K562 (cell line): ENCODE results near the gene MICOS13. TPM values are rescaled to one million over a fixed set of nuclear protein-coding genes. Genes with fewer than 3 reads are reported as not detected.

Experiments used
- ATAC-seq: fragments of 200-7000 bp; cut with Tn5 transposase; 3 replicates; pipeline ENCODE4 v1.9.1; 2020; ENCODE audit warnings: moderate library complexity
- BruUV-seq: library from RNA; stranded (reverse); fragments of 400-500 nt; replicated peaks from 2 replicates; lab custom pipeline; 2021; lab: Mats Ljungman, UMichigan
- CTCF ChIA-PET: fragments of 300-600 bp; formaldehyde crosslinking; extraction: SDS; loops from one replicate; lab custom pipeline; 2021; ENCODE audit warnings: low intra/inter-chr PET ratio; lab: Yijun Ruan, JAX
- POLR2A ChIA-PET: fragments of 300-600, 350-650 bp; sonication (Branson Sonifier 250); formaldehyde crosslinking; extraction: SDS; loops from one replicate; lab custom pipeline; 2021; ENCODE audit warnings: antibody characterized with exemption, inconsistent platforms; lab: Yijun Ruan, JAX
- DNase-seq, 4 experiments: peaks; one replicate each; pipeline versions ENCODE4 v3.0.0 to v3.0.0-alpha.2; 2011 to 2018; ENCODE audit warnings: low spot score in 3 of 4, mixed read lengths in 3 of 4; ENCODE audit errors: extremely low read depth in 1 of 4
- FAIRE-seq: peaks from 2 replicates; lab custom pipeline; 2011; peaks lifted over from hg19 to GRCh38; lab: Jason Lieb, UNC
- H2AFZ ChIP-seq: 2 replicates; pipeline ENCODE4 v1.6.0; 2011; ENCODE audit warnings: low read depth, low read length, control low read depth, inconsistent platforms
- H3K27ac ChIP-seq: fragments of 200-600 bp; 3 replicates; pipeline ENCODE4 v1.8.0; 2011; ENCODE audit warnings: low read depth, mild to moderate bottlenecking, control low read depth, inconsistent platforms, low read length, moderate library complexity, mixed read lengths; ENCODE audit errors: extremely low read depth
- H3K27me3 ChIP-seq, 2 experiments: fragments of 300-600 bp in 1 of 2; 2 replicates in 1 of 2; 3 replicates in 1 of 2; pipeline versions ENCODE4 v1.6.0 to v1.8.0; 2011; ENCODE audit warnings: inconsistent platforms in 2 of 2, low read length in 2 of 2, mild to moderate bottlenecking in 1 of 2, mixed read lengths in 1 of 2, moderate library complexity in 1 of 2; ENCODE audit not compliant: control insufficient read depth in 2 of 2, insufficient read depth in 2 of 2
- H3K36me3 ChIP-seq: fragments of 300-600 bp; 3 replicates; pipeline ENCODE4 v1.8.0; 2011; ENCODE audit warnings: mild to moderate bottlenecking, low read length, inconsistent platforms; ENCODE audit not compliant: control insufficient read depth, insufficient read depth
- H3K4me1 ChIP-seq, 2 experiments: fragments of 200-600 bp in 1 of 2; replicated peaks in 1 of 2; 2 replicates in 1 of 2; 3 replicates in 1 of 2; pipeline versions ENCODE4 v1.5.1 to v1.8.0; 2011; ENCODE audit warnings: inconsistent platforms in 2 of 2, low read length in 2 of 2, mild to moderate bottlenecking in 1 of 2, mixed read lengths in 1 of 2, moderate library complexity in 1 of 2; ENCODE audit not compliant: control insufficient read depth in 2 of 2, insufficient read depth in 2 of 2
- H3K4me2 ChIP-seq: 2 replicates; pipeline ENCODE4 v1.6.1; 2011; ENCODE audit warnings: low read length, control low read depth, inconsistent platforms, mixed read lengths; ENCODE audit not compliant: insufficient read depth
- H3K4me3 ChIP-seq: fragments of 200-600 bp; sonication (generic), shearing (Covaris generic); 2 replicates; pipeline ENCODE4 v1.5.1; 2016; ENCODE audit warnings: control low read depth, inconsistent platforms
- H3K79me2 ChIP-seq: fragments of 200-600 bp; 3 replicates; pipeline ENCODE4 v1.8.0; 2011; ENCODE audit warnings: low read length, inconsistent platforms; ENCODE audit not compliant: control insufficient read depth, insufficient read depth
- H3K9ac ChIP-seq, 2 experiments: 2 replicates each; pipeline versions ENCODE4 v1.6.0 to v1.6.1; 2011; ENCODE audit warnings: low read depth in 2 of 2, low read length in 2 of 2, control low read depth in 1 of 2, inconsistent platforms in 1 of 2, mild to moderate bottlenecking in 1 of 2, mixed read lengths in 1 of 2; ENCODE audit not compliant: insufficient read depth in 1 of 2
- H3K9me1 ChIP-seq: one replicate; pipeline ENCODE4 v1.6.0; 2011; ENCODE audit warnings: inconsistent platforms, mild to moderate bottlenecking, low read length, moderate library complexity; ENCODE audit not compliant: control insufficient read depth, insufficient read depth
- H3K9me3 ChIP-seq: replicated peaks from 2 replicates; pipeline ENCODE4 v1.5.1; 2011; ENCODE audit warnings: low read depth, low read length, inconsistent platforms; ENCODE audit not compliant: control insufficient read depth, insufficient read depth
- H4K20me1 ChIP-seq: replicated peaks from 2 replicates; pipeline ENCODE4 v1.6.1; 2011; ENCODE audit warnings: low read length, inconsistent platforms, mixed read lengths; ENCODE audit not compliant: control insufficient read depth, insufficient read depth
- KLF13 ChIP-seq: fragments of 450-650 bp; IDR thresholded peaks from 2 replicates; pipeline ENCODE4 v1.6.1; 2016; ENCODE audit warnings: missing genetic modification characterization, low read depth, mild to moderate bottlenecking, missing compliant biosample characterization, moderate library complexity, borderline replicate concordance
- NCOA6 ChIP-seq: fragments of 450-650 bp; IDR thresholded peaks from 2 replicates; pipeline ENCODE4 v1.6.1; 2017; ENCODE audit warnings: mild to moderate bottlenecking
- RCOR1 ChIP-seq, 2 experiments: IDR thresholded peaks; 2 replicates each; pipeline ENCODE4 v1.6.1; 2012; ENCODE audit warnings: low read depth in 2 of 2, low read length in 2 of 2, borderline replicate concordance in 1 of 2, improper control_type of control experiment in 1 of 2
- ZNF609 ChIP-seq: sonication (generic); formaldehyde crosslinking; IDR thresholded peaks from 2 replicates; pipeline ENCODE4 v1.8.1; 2023; ENCODE audit warnings: missing genetic modification reagents, mild to moderate bottlenecking, borderline replicate concordance
- WGBS: fragments of 100-300 bp; shearing (Covaris generic); methylation state at CpG from one replicate; pipeline ENCODE4 v1.1.6; 2016; ENCODE audit warnings: low coverage, mixed read lengths; ENCODE audit not compliant: insufficient coverage; ENCODE audit errors: missing lambda C conversion rate; 5-methylcytosine and 5-hydroxymethylcytosine counted together
- in situ Hi-C: fragments of 300-500 bp; cut with MboI; formaldehyde crosslinking; loops from 4 replicates; pipeline ENCODE4 v1.15.0; 2018; ENCODE audit warnings: inconsistent platforms, mixed read lengths
- intact Hi-C: fragments of 100-400 bp; cut with micrococcal nuclease; formaldehyde crosslinking; loops from 2 replicates; pipeline ENCODE4 v1.14.2; 2022
- polyA plus RNA-seq, 8 experiments: library from polyadenylated mRNA; depleted of rRNA in 4 of 8; stranded (reverse) in 5 of 8; unstranded in 3 of 8; fragments of >200 nt; fragmentation: Nextera tagmentation in 2 of 8; fragmentation: Illumina TruSeq in 1 of 8; extraction: Ambion mirVana in 2 of 8; extraction: Trizol in 1 of 8; gene quantifications; 2 replicates each; pipeline versions ENCODE4 v1.2.1 to v1.2.3, GENCODE V29; 2011 to 2014; ENCODE audit warnings: inconsistent platforms in 1 of 8, missing spikeins in 1 of 8
- total RNA-seq, 7 experiments: library from RNA; depleted of rRNA in 6 of 7; stranded (reverse); fragments of >200 nt in 6 of 7; fragmentation: Illumina TruSeq in 2 of 7; extraction: Trizol in 2 of 7; gene quantifications; 2 replicates each; pipeline versions ENCODE4 v1.2.1 to v1.2.3, GENCODE V29; 2011 to 2021; ENCODE audit warnings: low replicate concordance in 1 of 7

Gene MICOS13
- total and polyA plus RNA-seq, 9 of the 15 experiments (the other 6 are each of a cell fraction or from before 2014, with no cell fraction given): 15.5 to 220 (median 49.4) TPM

- no TSS peak for BruUV-seq
- 100% methylated on average over 5 of the region's 5 CpGs for WGBS
- Histone ChIP-seq H3K9me1 (no peaks in the 10 kb centered on the region), H3K36me3 (peaks cover 94% of the 10 kb centered on the region), H3K4me3 (no peak overlapping the region), H3K9ac (no peak overlapping the region), H4K20me1 (peaks cover 2% of the 10 kb centered on the region; the same call in 1 of the 2 replicates), H3K27ac (no peak overlapping the region), H3K27me3 (no peaks in the 10 kb centered on the region), H3K4me2 (no peak overlapping the region), H2AFZ (no peak overlapping the region), H3K79me2 (no peaks in the 10 kb centered on the region), H3K9me3 (no peaks in the 10 kb centered on the region), H3K4me1 (no peaks in the 10 kb centered on the region)
- CTCF ChIA-PET: no interaction called here
- TF ChIP-seq RCOR1 (IDR thresholded peaks at IDR 0.05; ENCODE audit: borderline replicate concordance in 1 of 2, low read depth in 2 of 2, low read length in 2 of 2) (no peak), ZNF609 (CRISPR knock-in tag) (no peak), KLF13 (tag) (no peak), NCOA6 (no peak)
- in situ Hi-C loops: no loop called here
- no peak for ATAC-seq
- no peak for FAIRE-seq
- POLR2A ChIA-PET: interaction anchor here (1.0 to 1.5 kb wide), 6 partner anchors 10 to 36 kb away, joined by 3 to 5 read pairs (median 4); no protein-coding TSS in a partner anchor
- no peak for DNase-seq
- intact Hi-C loops: no loop called here
These were observed 24.9 kb downstream of the MICOS13 start for GRCh38 chr19:5655412-5655811.
